ENCODE results near the gene CYBA. TPM values are rescaled to one million over a fixed set of nuclear protein-coding genes. Genes with fewer than 3 reads are reported as not detected.

The CYBA gene
- total RNA-seq, 5 donors from 2014 or later (not counting 1 experiment from before 2014, with no cell fraction given): 271 to 456 (median 403) TPM

GRCh38 chr16:88687254-88687576, 36.4 kb upstream of the CYBA start:
- no peaks in the 10 kb centered on the region for H3K9me3 Mint-ChIP-seq
- DNase-seq (no peak), ATAC-seq (replicated peaks in 1 of 4) (no peak)
- ChIA-PET CTCF (no interaction called here), POLR2A (interaction anchor here in 1 of 2 donors (1.0 kb wide), 1 partner anchor 15 kb away, joined by 4 read pairs; no protein-coding TSS in a partner anchor)
- WGBS (ENCODE audit: insufficient coverage): 88% methylated on average over 7 of the region's 10 CpGs
- no peak overlapping the region for H3K27ac ChIP-seq (ENCODE audit: low read length)
- no peaks in the 10 kb centered on the region for H3K36me3 Mint-ChIP-seq
- peaks cover 0 to 2% of the 10 kb centered on the region in 2 donors for H3K27me3 Mint-ChIP-seq
- H3K4me1 ChIP-seq (ENCODE audit: control insufficient read depth in 1 of 2, extremely low read depth in 1 of 2, insufficient read depth in 2 of 2, low read length in 2 of 2): peaks cover 22 to 67% of the 10 kb centered on the region in 2 experiments
- peaks cover 0 to 5% of the 10 kb centered on the region in 2 experiments for H3K27me3 ChIP-seq (replicated peaks in 1 of 2; ENCODE audit: control insufficient read depth in 2 of 2, extremely low read depth in 1 of 2, insufficient read depth in 2 of 2, low read length in 1 of 2)
- no peaks in the 10 kb centered on the region for H3K36me3 ChIP-seq (ENCODE audit: control insufficient read depth in 2 of 2, extremely low read depth in 1 of 2, insufficient read depth in 1 of 2, low read length in 1 of 2)
- H3K27ac Mint-ChIP-seq: no peak overlapping the region
- no peak overlapping the region for H3K4me3 ChIP-seq (ENCODE audit: control insufficient read depth in 1 of 2, extremely low read depth in 1 of 2, low read length in 1 of 2)
- H3K4me1 Mint-ChIP-seq: peaks cover 55 to 62% (median 57%) of the 10 kb centered on the region in 3 donors
- peak overlapping the region; percentile 39 to 81 (median 79) for H3K4me3 Mint-ChIP-seq
- H3K9me3 ChIP-seq: no peaks in the 10 kb centered on the region

GRCh38 chr16:88686439-88687253, 35.8 kb upstream of the CYBA start, which contains the start of gene SNAI3:
Gene SNAI3 (minus strand): TSS chr16:88686507. CDS start chr16:88686406, 101 bp downstream.
- no peaks in the 10 kb centered on the region for H3K9me3 Mint-ChIP-seq
- Histone ChIP-seq H3K27me3 (replicated peaks in 1 of 2; ENCODE audit: control insufficient read depth in 2 of 2, extremely low read depth in 1 of 2, insufficient read depth in 2 of 2, low read length in 1 of 2) (peaks cover 0 to 5% of the 10 kb centered on the region in 2 experiments), H3K27ac (ENCODE audit: low read length) (peak within 1 kb of the TSS; percentile 54), H3K36me3 (ENCODE audit: control insufficient read depth in 2 of 2, extremely low read depth in 1 of 2, insufficient read depth in 1 of 2, low read length in 1 of 2) (no peaks in the 10 kb centered on the region), H3K4me3 (ENCODE audit: control insufficient read depth in 1 of 2, extremely low read depth in 1 of 2, low read length in 1 of 2) (peak within 1 kb of the TSS; percentile 69 to 94), H3K9me3 (no peaks in the 10 kb centered on the region), H3K4me1 (ENCODE audit: control insufficient read depth in 1 of 2, extremely low read depth in 1 of 2, insufficient read depth in 2 of 2, low read length in 2 of 2) (peaks cover 18 to 67% of the 10 kb centered on the region in 2 experiments)
- H3K27ac Mint-ChIP-seq: peak within 1 kb of the TSS; percentile 63 to 82
- H3K4me1 Mint-ChIP-seq: peaks cover 55 to 62% (median 57%) of the 10 kb centered on the region in 3 donors
- ATAC-seq (replicated peaks in 1 of 4) (peak; percentile 82 to 85 (median 84)), DNase-seq (peak; percentile 44 to 88 (median 72))
- H3K27me3 Mint-ChIP-seq: peaks cover 0 to 2% of the 10 kb centered on the region in 2 donors
- peak within 1 kb of the TSS; percentile 77 to 81 (median 79) for H3K4me3 Mint-ChIP-seq
- no peaks in the 10 kb centered on the region for H3K36me3 Mint-ChIP-seq
- ChIA-PET CTCF (interaction anchor here in 1 of 2 donors (0.6 kb wide), 1 partner anchor 9 kb away, joined by 6 read pairs; no protein-coding TSS in a partner anchor), POLR2A (interaction anchor here in 1 of 2 donors (1.0 kb wide), 1 partner anchor 15 kb away, joined by 4 read pairs; no protein-coding TSS in a partner anchor)
- 8% methylated on average over 61 of the region's 65 CpGs for WGBS (ENCODE audit: insufficient coverage)

- H3K4me3 Mint-ChIP-seq: peak overlapping the region; percentile 77 to 81 (median 79)
- peak in 11 of 35 experiments; percentile 31 to 68 (median 45) for DNase-seq
- peaks cover 0 to 5% of the 10 kb centered on the region in 2 experiments for H3K27me3 ChIP-seq (replicated peaks in 1 of 2; ENCODE audit: control insufficient read depth in 2 of 2, extremely low read depth in 1 of 2, insufficient read depth in 2 of 2, low read length in 1 of 2)
- CTCF ChIA-PET: interaction anchor here (0.6 to 1.1 kb wide), 2 partner anchors 9 to 22 kb away, joined by 3 to 6 read pairs; no protein-coding TSS in a partner anchor
- peaks cover 0 to 2% of the 10 kb centered on the region in 2 donors for H3K27me3 Mint-ChIP-seq
- H3K36me3 Mint-ChIP-seq: no peaks in the 10 kb centered on the region
- H3K4me3 ChIP-seq (ENCODE audit: control insufficient read depth in 1 of 2, extremely low read depth in 1 of 2, low read length in 1 of 2): peak overlapping the region; percentile 69 to 94
- no peaks in the 10 kb centered on the region for H3K9me3 ChIP-seq
- peaks cover under 1 to 1% of the 10 kb centered on the region in 2 donors for H3K36me3 ChIP-seq (ENCODE audit: control insufficient read depth in 2 of 2, extremely low read depth in 1 of 2, insufficient read depth in 1 of 2, low read length in 1 of 2)
- WGBS (ENCODE audit: insufficient coverage): 0% methylated on average over 25 of the region's 25 CpGs
- peak; percentile 49 to 57 (median 55) for ATAC-seq (replicated peaks in 1 of 4)
- H3K27ac ChIP-seq (ENCODE audit: low read length): peak overlapping the region; percentile 54
- peak overlapping the region; percentile 55 to 63 for H3K27ac Mint-ChIP-seq
- no peaks in the 10 kb centered on the region for H3K9me3 Mint-ChIP-seq
- peaks cover 55 to 62% (median 59%) of the 10 kb centered on the region in 3 donors for H3K4me1 Mint-ChIP-seq
- POLR2A ChIA-PET: no interaction called here
- H3K4me1 ChIP-seq (ENCODE audit: control insufficient read depth in 1 of 2, extremely low read depth in 1 of 2, insufficient read depth in 2 of 2, low read length in 2 of 2): peaks cover 17 to 67% of the 10 kb centered on the region in 2 experiments
Measured at GRCh38 chr16:88686062-88686438, 35.2 kb upstream of the CYBA start.

- ChIA-PET POLR2A (no interaction called here), CTCF (interaction anchor here (0.6 to 1.1 kb wide), 3 partner anchors 10 to 22 kb away, joined by 3 to 6 read pairs (median 3); no protein-coding TSS in a partner anchor)
- H3K36me3 ChIP-seq (ENCODE audit: control insufficient read depth in 2 of 2, extremely low read depth in 1 of 2, insufficient read depth in 1 of 2, low read length in 1 of 2): peaks cover 4 to 8% of the 10 kb centered on the region in 2 donors
- Mint-ChIP-seq H3K27me3 (no peaks in the 10 kb centered on the region), H3K4me3 (peak overlapping the region; percentile 77 to 81 (median 79)), H3K9me3 (no peaks in the 10 kb centered on the region), H3K36me3 (no peaks in the 10 kb centered on the region), H3K4me1 (peaks cover 52 to 60% (median 55%) of the 10 kb centered on the region in 3 donors), H3K27ac (peak overlapping the region; percentile 39 to 82)
- whole genome bisulfite sequencing (ENCODE audit: insufficient coverage): 17% methylated on average over 20 of the region's 33 CpGs
- H3K4me1 ChIP-seq (ENCODE audit: control insufficient read depth in 1 of 2, extremely low read depth in 1 of 2, insufficient read depth in 2 of 2, low read length in 2 of 2): peaks cover 20 to 67% of the 10 kb centered on the region in 2 experiments
- peak; percentile 10 to 18 (median 16) for ATAC-seq (replicated peaks in 1 of 4)
- peak in 27 of 35 experiments; percentile 36 to 71 (median 60) for DNase-seq
- H3K27me3 ChIP-seq (replicated peaks in 1 of 2; ENCODE audit: control insufficient read depth in 2 of 2, extremely low read depth in 1 of 2, insufficient read depth in 2 of 2, low read length in 1 of 2): peaks cover 0 to 5% of the 10 kb centered on the region in 2 experiments
- H3K4me3 ChIP-seq (ENCODE audit: control insufficient read depth in 1 of 2, extremely low read depth in 1 of 2, low read length in 1 of 2): peak overlapping the region; percentile 69 to 94
- peak overlapping the region; percentile 54 for H3K27ac ChIP-seq (ENCODE audit: low read length)
- H3K9me3 ChIP-seq: no peaks in the 10 kb centered on the region
Measured at GRCh38 chr16:88685156-88686061, 34.6 kb upstream of the CYBA start.

GRCh38 chr16:88684569-88685155, 33.8 kb upstream of the CYBA start:
- Mint-ChIP-seq H3K27me3 (no peaks in the 10 kb centered on the region), H3K9me3 (no peaks in the 10 kb centered on the region), H3K27ac (peak overlapping the region; percentile 52 to 82), H3K4me1 (peaks cover 49 to 56% (median 49%) of the 10 kb centered on the region in 3 donors), H3K4me3 (peak overlapping the region; percentile 77 to 81 (median 79)), H3K36me3 (no peaks in the 10 kb centered on the region)
- CTCF ChIA-PET: interaction anchor here in 1 of 2 donors (0.7 kb wide), 1 partner anchor 16 kb away, joined by 3 read pairs; no protein-coding TSS in a partner anchor
- WGBS (ENCODE audit: insufficient coverage): 94% methylated on average over 15 of the region's 15 CpGs
- peak overlapping the region; percentile 54 for H3K27ac ChIP-seq (ENCODE audit: low read length)
- peaks cover 4 to 13% of the 10 kb centered on the region in 2 donors for H3K36me3 ChIP-seq (ENCODE audit: control insufficient read depth in 2 of 2, extremely low read depth in 1 of 2, insufficient read depth in 1 of 2, low read length in 1 of 2)
- H3K4me1 ChIP-seq (ENCODE audit: control insufficient read depth in 1 of 2, extremely low read depth in 1 of 2, insufficient read depth in 2 of 2, low read length in 2 of 2): peaks cover 20 to 65% of the 10 kb centered on the region in 2 experiments
- ATAC-seq (replicated peaks in 1 of 4) (no peak), DNase-seq (no peak)
- peak overlapping the region in 1 of 2 donors; percentile 94 for H3K4me3 ChIP-seq (ENCODE audit: control insufficient read depth in 1 of 2, extremely low read depth in 1 of 2, low read length in 1 of 2)
- POLR2A ChIA-PET: no interaction called here
- H3K9me3 ChIP-seq: no peaks in the 10 kb centered on the region
- H3K27me3 ChIP-seq (replicated peaks in 1 of 2; ENCODE audit: control insufficient read depth in 2 of 2, extremely low read depth in 1 of 2, insufficient read depth in 2 of 2, low read length in 1 of 2): peaks cover 0 to 5% of the 10 kb centered on the region in 2 experiments
